NCI-H187 treated with DMSO at 0.1 percent for 48 hours (cell line): ENCODE results near the gene KCNK7.
"Not testable (repeated sequence)": the region's sequence is repeated elsewhere in the genome, so short reads cannot be mapped to it uniquely, and the experiment has no call there.

Source experiments
- DNase-seq: peaks from one replicate; lab custom pipeline; 2025; lab: John Stamatoyannopoulos, UW

KCNK7 gene, protein sequence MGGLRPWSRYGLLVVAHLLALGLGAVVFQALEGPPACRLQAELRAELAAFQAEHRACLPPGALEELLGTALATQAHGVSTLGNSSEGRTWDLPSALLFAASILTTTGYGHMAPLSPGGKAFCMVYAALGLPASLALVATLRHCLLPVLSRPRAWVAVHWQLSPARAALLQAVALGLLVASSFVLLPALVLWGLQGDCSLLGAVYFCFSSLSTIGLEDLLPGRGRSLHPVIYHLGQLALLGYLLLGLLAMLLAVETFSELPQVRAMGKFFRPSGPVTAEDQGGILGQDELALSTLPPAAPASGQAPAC

DNA sequence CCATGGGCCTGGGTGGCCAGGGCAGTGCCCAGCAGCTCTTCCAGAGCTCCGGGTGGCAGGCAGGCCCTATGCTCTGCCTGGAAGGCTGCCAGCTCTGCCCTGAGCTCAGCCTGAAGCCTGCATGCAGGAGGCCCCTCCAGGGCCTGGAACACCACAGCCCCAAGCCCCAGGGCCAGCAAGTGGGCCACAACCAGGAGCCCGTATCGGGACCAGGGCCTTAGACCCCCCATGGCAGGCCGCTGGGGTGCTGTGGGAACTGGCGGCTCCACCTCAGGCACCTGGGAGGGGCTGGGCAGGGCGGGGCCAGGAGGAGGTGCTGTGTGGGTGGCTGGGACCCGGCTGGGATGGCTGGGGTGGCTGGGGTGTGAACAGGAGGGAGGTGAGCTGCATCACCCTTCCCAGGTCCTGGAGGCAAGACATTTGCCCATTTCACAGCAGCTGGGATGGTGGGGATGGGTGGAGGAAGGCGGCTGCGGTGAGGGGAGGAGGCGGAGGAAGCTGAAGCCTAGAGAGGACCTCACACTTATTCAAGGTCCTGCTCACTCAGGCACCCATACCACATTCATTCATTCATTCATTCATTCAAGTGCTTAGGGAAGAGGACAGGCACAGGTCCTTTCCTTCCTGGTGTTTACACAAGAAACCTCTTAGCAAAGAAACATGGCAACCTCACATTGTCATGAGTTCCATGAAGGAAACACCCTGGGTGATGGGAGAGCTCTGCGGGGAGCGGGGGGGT is at the start of gene KCNK7:
TSS of gene KCNK7 (minus strand) at position 258 of the 739 bp plus-strand sequence. CDS start at position 230, 28 bp downstream.
- no peak for DNase-seq

DNA sequence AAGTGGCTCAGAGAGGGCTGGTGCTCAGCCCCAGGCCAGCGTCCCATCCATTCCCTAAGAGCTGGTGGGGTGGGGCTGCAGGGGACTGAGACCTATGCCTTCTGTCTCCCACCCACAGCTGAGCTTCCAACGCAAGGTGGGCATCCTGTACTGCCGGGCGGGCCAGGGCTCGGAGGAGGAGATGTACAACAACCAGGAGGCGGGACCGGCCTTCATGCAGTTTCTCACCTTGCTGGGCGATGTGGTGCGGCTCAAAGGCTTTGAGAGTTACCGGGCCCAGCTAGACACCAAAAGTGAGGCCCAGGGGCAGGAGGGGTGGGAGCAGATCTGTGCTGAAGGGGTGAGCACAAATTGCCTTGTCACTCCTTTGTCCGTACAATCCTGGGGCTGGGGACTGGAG is 49.2 kb upstream of the KCNK7 start:
- DNase-seq, result no peak

DNA sequence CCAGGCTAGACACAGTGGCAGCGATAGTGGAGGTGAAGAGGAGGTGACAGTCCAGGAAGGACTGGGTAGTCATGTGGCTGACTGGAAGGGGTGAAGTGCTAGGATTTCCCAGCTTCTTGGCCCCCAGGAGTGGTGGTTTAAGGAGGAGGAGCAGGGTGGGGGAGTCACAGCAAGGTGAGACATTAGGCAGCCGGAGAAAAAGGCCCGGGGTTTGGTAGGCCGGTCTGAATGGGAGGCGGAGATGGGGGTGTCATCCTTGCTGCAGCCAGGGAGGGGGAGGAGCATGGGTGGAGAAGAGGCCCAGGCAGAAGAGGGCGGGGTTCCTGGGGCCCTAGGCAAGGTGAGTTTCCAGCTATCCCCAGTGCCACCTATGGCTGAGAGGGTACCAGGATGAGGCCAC is 48.4 kb upstream of the KCNK7 start:
- no peak for DNase-seq

DNA sequence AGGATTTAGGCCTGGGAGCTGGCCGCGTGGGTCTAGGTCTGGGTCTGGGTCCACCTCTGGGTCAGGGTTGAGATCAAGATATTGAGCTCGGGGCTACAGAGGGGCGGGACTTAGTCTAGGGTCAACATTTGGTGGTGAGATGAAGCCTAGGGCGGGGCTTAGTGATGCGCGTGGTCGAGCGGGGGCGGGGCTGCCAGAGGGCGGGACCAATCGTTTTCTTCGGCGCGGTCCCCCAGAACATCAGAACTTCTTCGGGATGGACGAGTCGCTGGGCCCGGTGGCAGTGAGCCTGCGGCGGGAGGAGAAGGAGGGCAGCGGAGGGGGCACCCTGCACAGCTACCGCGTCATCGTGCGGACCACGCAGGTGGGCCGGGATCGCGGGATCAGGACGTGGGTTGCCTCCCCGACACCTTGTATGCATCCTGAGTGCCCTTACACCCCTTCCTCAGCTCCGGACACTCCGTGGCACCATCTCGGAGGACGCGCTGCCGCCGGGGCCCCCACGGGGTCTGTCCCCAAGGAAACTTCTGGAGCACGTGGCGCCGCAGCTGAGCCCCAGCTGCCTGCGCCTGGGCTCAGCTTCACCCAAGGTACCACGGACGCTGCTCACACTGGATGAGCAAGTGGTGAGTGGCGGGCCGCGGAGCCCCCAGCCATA is 46.5 kb upstream of the KCNK7 start:
- no peak for DNase-seq

DNA sequence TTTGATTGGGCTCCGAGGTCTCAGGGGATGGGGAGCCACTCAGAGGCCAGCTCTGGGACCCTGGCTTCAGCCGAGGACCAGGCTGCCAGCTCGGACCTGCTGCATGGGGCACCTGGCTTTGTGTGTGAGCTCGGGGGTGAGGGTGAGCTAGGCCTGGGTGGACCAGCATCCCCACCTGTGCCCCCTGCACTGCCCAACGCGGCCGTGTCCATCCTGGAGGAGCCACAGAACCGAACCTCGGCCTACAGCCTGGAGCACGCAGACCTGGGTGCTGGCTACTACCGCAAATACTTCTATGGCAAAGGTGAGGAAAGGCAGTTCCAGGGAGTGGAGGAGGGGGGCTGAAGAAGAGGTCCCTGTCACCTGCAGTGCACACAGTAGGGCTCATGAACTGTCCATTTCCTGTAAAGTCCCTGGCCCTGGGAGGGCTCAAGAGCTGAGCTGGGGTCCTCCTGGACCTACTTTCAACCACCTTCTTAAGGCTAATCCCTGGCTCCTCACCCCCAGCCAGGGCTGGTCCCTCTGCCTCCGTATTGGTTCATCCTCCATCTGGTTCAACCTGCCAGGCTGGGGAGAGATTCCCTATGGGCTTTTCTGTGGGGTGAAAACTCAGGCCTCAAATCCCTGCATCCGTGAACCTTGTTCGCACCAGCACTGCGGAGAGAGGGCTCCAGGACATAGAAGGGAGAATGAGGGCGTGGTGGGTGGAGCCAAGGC is 45.9 kb upstream of the KCNK7 start:
- no peak for DNase-seq

DNA sequence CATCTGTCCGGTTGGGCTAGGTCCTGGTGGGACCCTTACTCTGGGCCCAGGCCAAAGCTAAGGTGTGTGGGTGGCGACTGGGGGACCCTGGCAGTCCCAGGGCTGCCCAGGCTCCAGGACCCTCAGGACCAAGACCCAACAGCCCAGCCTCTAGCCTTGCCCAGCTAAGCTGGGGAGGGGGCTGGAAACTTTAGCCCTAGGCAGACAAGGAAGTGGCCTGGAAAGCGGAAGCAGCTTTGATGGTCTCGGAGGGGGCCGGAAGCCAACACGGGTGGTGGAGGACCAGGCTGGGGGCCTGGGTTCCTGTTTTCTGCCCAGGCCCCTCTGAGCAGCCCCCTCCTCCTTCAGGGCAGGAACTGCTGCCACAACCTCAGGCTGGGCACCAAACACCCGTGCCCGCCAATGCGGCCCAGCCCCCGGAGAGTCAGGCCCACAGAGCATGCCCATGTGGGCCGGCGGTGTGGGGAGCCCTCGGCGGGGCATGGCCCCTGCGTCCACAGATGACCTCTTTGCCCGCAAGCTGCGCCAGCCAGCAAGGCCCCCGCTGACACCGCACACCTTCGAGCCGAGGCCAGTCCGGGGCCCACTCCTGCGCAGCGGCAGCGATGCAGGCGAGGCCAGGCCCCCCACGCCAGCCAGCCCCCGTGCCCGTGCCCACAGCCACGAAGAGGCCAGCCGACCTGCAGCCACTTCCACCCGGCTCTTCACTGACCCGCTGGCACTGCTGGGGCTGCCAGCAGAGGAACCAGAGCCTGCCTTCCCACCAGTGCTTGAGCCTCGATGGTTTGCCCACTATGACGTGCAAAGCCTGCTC is 45.1 kb upstream of the KCNK7 start:
- DNase-seq, result no peak

DNA sequence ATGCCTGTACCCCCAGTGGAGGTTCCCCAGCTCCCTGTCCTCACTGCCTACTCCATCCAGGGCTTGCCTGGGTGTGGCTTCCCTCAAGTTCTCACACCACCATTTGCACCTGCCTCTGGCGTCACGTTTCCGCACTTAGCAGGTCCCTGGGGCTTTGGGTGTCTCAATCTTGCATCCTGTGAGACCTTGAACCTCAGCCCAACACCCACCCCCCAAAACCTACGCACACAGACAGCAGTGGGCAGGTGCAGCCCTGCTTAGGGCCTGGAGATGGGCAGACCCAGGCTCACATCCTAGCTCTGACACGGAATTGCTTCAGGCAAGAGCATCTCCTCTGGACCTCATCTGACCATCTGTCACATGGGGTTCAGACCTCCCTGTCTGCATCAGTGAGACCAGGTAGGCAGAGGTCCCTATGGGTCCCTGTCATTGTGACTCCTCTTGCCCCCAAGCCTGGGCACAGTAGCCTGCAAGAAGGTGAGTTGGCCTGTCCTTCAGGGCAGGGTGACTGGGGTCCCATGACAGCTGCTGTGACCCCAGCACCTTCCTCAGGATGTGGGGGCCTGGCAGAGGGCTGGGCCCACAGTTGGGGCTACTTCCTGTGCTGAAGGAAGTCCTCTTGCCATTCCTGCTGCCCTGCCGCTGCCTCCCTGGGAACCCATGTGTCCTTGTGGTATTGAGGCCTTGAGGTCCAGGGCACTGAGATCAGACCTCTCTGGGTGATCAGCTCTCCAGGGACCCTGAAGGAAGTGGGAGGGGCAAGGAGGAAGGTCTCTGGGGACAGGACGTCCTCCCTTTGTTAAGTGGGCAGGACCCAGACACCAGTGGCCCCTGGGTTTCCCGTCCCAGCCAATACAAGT is 44.3 kb upstream of the KCNK7 start:
- DNase-seq, result no peak

DNA sequence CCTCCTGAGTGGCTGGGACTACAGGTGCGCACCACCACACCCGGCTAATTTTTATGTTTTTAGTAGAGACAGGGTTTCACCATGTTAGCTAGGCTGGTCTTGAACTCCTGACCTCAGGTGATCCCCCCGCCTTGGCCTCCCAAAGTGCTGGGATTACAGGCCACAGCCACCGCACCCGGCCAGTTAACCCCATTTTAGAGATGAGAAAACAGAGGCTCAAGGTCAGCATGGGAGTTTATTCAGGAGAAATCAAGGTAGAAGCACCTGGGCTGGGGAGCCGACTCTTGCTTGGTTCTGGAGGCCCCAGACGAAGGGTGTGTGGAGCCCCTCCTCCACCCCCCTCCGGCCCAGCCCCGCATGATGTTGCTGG is 43.6 kb upstream of the KCNK7 start:
- not testable (repeated sequence) for DNase-seq

DNA sequence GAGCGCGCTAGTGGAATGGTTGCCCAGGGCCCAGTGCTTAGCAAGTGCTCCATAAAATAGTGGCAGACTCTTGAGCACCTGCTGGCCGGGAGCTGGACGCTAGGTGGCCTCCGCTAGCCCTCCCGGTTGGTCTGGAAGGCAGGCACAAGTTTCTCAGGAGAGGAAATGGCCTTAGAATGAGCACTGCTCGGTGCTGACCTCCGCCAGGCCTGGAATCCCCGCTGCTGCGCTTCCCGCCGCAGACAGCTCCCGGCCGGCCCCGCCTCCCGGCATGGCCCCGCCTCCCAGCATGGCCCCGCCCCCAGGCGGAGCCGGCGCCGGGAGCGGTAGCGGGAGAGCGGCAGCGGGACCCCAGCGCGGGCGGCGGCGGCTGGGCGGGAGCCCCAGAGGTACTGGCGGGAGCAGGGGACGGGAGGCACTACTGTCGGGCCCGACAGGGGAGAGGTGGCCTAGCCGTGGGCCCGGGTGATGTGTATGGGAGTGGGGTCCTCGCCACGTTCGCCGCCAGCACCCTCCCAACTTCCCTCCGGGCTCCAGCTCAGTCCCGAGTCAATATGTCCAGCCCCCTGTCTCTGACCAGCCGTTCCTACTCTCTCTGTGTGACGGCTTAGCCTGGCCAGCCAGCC is 42.3 kb upstream of the KCNK7 start, which contains the start of gene SIPA1:
TSS of gene SIPA1 (plus strand) at position 308 of the 626 bp plus-strand sequence. CDS start 2,821 bp downstream, outside the sequence.
- DNase-seq, result no peak

DNA sequence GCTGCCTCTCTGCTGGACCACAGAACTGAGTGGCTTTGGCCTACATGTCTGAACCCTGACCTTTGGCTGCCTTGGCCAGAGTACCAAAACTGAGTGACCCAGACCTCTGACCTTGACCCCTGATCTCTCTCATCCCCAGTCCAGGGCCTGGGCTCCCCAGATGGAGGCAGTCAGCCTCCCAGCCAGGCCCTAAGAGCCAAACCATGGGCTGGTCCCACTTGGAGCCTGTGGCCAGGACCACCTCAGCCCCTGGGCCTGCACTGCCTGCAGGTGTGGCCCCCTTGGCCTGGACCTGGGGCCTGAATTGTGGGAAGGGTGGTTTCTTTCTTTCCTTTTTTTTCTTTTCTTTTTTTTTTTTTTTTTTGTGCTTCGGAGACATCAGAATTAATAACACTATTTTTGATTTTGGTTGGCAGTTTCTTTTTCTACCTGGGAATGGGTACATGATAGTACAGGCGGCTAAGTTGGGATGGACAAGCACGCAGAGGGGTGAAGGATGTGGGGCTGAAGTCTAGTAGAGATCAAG is 41.5 kb upstream of the KCNK7 start:
- no peak for DNase-seq

DNA sequence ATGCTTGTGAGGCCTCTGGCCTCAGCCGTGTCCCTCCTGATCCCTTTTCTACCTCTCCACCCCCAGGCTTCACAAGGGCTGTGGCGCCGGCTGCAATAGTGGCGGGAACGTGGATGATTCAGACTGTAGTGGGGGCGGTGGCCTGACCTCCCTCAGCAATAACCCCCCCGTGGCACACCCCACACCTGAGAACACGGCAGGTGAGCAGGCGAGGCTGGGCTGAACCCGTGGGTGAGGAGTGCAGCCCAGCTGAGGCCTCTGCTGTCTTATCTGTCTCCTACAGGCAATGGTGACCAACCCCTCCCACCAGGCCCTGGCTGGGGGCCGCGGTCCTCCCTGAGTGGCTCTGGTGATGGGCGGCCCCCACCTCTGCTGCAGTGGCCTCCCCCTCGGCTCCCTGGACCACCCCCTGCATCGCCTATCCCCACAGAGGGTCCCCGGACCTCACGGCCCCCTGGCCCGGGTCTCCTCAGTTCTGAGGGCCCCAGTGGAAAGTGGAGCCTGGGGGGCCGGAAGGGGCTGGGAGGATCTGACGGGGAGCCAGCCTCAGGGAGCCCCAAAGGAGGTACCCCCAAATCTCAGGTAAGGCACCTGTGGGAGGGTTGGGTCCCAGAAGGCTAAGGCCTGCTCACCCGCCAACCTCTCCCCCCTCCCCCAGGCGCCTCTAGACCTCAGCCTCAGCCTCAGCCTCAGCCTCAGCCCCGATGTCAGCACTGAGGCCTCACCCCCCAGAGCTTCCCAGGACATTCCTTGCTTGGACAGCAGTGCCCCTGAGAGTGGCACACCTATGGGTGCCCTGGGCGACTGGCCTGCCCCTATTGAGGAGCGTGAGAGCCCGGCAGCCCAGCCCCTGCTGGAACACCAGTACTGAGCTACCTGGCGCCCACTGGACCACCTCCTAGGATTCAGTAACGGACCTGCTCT is 40.8 kb upstream of the KCNK7 start:
- DNase-seq, result no peak

DNA sequence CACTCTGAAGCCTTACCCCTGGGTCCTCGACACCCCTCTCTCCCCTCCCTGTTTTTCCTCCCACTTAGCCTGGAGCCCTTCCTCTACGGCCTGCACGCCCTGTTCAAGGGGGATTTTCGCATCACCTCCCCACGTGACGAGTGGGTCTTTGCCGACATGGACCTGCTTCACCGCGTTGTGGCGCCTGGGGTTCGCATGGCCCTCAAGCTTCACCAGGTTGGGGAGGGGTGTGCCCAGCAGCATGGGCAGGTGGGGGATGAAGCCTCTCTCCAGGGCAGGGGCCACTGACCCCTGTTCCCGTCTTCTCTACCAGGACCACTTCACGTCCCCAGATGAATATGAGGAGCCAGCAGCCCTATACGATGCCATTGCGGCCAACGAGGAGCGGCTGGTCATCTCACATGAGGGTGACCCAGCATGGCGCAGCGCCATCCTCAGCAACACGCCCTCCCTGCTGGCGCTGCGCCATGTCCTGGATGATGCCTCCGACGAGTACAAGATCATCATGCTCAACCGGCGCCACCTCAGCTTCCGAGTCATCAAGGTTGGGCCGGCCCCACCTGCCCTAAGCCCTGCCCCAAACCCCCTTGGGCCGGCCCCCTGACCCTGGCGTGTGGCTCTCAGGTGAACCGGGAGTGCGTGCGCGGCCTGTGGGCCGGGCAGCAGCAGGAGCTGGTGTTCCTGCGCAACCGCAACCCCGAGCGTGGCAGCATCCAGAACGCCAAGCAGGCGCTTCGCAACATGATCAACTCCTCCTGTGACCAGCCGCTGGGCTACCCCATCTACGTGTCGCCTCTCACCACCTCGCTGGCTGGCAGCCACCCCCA is 39.5 kb upstream of the KCNK7 start:
- DNase-seq, result no peak

DNA sequence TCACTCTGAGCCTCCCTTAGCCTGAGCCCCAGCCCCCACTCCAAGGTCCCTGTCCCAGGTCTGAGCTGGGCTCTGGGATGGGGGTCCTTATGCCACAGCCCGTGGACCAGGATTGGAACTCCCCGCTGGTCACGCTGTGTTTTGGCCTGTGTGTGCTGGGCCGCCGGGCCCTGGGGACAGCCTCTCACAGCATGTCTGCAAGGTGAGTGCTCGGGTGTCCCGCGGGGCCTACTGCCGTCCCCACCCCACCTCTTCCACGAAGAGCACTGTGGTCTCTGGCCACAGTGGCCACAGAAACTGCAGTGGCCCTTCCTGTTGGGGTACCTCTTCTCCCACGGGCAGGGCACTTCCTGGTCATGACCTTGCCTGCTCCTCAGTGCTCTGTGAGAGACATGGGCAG is 38.8 kb upstream of the KCNK7 start:
- DNase-seq, result no peak

DNA sequence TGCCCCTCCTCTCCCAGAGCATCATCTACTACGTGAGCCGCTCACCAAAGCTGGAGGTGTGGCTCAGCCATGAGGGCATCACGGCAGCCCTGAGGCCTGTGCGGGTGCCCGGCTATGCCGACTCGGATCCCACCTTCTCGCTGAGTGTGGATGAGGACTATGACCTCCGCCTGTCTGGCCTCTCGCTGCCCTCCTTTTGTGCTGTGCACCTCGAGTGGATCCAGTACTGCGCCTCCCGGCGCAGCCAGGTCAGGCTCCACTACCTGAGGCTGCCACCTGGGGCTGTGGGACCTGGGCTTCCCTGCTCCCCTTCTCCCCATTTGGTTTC is 38.5 kb upstream of the KCNK7 start:
- no peak for DNase-seq

DNA sequence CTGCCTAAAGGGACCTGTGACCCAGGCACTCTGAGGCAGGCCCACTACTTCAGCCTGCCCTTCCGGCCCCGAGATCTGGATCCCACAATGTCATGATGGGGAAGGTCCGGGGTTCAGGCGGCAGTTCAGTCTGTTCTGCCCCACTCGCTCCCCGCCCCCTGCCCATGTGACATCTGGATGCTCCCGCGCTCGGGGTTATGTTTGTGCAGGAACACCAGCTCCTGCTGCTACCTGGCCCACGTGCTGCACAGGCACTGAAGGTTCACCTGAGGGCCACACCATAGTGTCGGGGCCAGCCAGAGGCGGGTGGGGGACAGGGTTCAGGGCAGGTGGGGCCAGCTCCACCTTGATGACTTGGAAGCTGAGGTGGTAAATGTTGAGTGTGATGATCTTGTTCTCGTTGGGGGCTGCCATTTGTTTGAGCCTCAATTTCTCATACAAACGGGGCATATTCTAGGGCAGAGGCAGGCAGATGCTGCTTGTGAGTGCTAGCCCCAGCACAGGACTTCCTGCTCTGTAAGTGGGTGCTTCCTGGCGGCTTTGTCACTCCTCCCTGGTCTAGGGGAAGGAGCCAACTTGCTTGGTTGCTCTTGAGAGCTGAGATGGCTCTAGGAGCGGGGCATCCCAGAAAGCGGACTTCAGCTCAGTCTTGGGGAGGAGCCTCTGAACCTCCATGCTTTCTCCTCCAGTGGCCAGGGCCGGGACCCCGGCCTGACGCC is 37.9 kb upstream of the KCNK7 start:
- DNase-seq, result no peak

DNA sequence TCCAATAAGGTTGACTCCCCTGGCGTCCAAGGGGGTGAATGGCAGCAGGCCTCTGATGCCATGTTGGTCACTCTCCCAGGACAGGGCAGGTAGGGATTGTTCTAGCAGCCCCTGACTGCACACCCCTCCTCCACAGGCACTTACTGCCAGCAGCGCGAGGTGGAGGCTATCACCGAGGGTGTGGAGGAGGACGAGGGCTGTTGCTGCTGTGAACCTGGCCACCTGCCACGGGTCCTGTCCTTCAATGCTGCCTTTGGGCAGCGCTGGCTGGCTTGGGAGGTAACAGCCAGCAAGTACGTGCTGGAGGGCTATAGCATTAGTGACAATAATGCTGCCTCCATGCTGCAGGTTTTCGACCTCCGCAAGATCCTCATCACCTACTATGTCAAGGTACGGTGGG is 34.6 kb upstream of the KCNK7 start:
- no peak for DNase-seq

DNA sequence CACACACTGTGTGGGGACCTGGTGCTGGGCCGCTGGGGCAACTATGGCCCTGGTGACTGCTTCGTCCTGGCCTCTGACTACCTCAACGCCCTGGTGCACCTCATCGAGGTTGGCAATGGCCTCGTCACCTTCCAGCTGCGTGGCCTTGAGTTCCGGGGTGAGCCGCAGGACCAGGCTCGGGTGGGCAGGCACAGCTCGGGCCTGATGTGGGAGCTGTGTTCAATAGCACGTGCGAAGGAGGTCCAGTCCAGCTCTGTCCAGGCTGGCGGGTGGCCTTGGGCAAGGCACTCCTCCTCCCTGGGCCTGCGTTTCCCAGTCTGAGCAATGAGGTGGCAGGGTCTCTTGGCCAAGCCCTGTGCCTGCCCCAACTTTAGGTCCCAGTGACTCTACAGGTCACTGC is 34.0 kb upstream of the KCNK7 start:
- DNase-seq, result no peak
